ENCODE data around the gene IRF2BP1.

DNA sequence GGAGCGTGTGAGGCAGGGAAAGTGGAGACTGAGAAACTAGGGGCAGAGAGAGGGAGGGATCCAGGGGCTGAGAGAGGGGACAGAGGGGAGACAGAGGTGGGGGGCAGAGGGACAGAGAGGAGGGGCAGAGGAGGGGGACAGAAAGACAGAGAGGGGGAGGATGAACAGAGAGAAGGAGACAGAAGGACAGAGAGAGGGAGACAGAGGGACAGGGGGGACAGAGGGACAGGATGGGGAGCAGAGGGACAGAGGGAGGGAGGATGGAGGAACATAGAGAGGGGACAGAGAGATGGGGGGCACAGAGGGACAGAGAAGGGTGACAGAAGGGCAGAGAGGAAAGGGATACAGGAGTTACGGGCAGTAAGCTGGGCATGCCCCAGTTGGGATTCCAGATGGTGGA is 43.3 kb upstream of the IRF2BP1 start:
- no peak for TF ChIP-seq POLR2A (IDR thresholded peaks at IDR 0.05; ENCODE audit: low read depth, low read length)
- TF ChIP-seq POLR2AphosphoS5 (IDR thresholded peaks at IDR 0.05; ENCODE audit: low read depth, low read length) = no peak
- TF ChIP-seq SPI1 (IDR thresholded peaks at IDR 0.05; ENCODE audit: low read depth, low read length) = no peak
- no peak for TF ChIP-seq POU2F2 (IDR thresholded peaks at IDR 0.05; ENCODE audit: low read depth, low read length)
- no peak for TF ChIP-seq TAF1 (IDR thresholded peaks at IDR 0.05; ENCODE audit: low read depth, low read length)

Data from GM12891 (cell line).